NK-92 (cell line): ENCODE data around the gene USP3.

ENCODE experiments used
- DNase-seq: peaks from one replicate; lab custom pipeline; 2025; ENCODE audit not compliant: unreplicated experiment; lab: John Stamatoyannopoulos, UW

The USP3 gene

GRCh38 chr15:63582179-63582578, 77.8 kb downstream of the USP3 start:
- no peak for DNase-seq

GRCh38 chr15:63582718-63583426, 78.5 kb downstream of the USP3 start:
- no peak for DNase-seq

GRCh38 chr15:63586790-63587189, 82.4 kb downstream of the USP3 start:
- no peak for DNase-seq

GRCh38 chr15:63587527-63587926, 83.1 kb downstream of the USP3 start:
- DNase-seq, result no peak

GRCh38 chr15:63588826-63589225, 84.4 kb downstream of the USP3 start:
- DNase-seq, result no peak

- no peak for DNase-seq
Measured at GRCh38 chr15:63593705-63594671, 89.6 kb downstream of the USP3 start.

GRCh38 chr15:63595065-63595464, 90.7 kb downstream of the USP3 start:
- no peak for DNase-seq

- DNase-seq, result no peak
Measured at GRCh38 chr15:63595688-63596087, 91.3 kb downstream of the USP3 start.

- no peak for DNase-seq
Measured at GRCh38 chr15:63596676-63597037, 92.3 kb downstream of the USP3 start.

GRCh38 chr15:63597038-63597790, 92.8 kb downstream of the USP3 start, which contains the start of gene FBXL22:
Gene FBXL22 (plus strand): TSS chr15:63597387. CDS start chr15:63597393, 6 bp downstream.
- DNase-seq, result no peak

GRCh38 chr15:63597821-63598220, 93.4 kb downstream of the USP3 start:
- no peak for DNase-seq

- DNase-seq, result no peak
Measured at GRCh38 chr15:63598473-63599400, 94.3 kb downstream of the USP3 start.

- no peak for DNase-seq
Measured at GRCh38 chr15:63599401-63600000, 95.1 kb downstream of the USP3 start.

GRCh38 chr15:63600001-63600615, 95.7 kb downstream of the USP3 start:
- DNase-seq, result no peak

- peak; percentile 38 for DNase-seq
Measured at GRCh38 chr15:63600616-63601025, 96.2 kb downstream of the USP3 start.

- no peak for DNase-seq
Measured at GRCh38 chr15:63601026-63601703, 96.8 kb downstream of the USP3 start.

- no peak for DNase-seq
Measured at GRCh38 chr15:63601704-63602185, 97.4 kb downstream of the USP3 start.

- DNase-seq, result no peak
Measured at GRCh38 chr15:63602595-63602994, 98.2 kb downstream of the USP3 start.

GRCh38 chr15:63603516-63603915, 99.1 kb downstream of the USP3 start:
- no peak for DNase-seq
